Choroid plexus epithelial cell (primary cell): ENCODE measurements around the gene FOXO6.

ENCODE experiments used
- DNase-seq: peaks from one replicate; pipeline ENCODE4 v3.0.0-alpha.2; 2010; ENCODE audit warnings: low read depth
- H3K4me3 ChIP-seq: 2 replicates; pipeline ENCODE4 v1.5.1; 2011; ENCODE audit warnings: low read depth, mild to moderate bottlenecking, control low read depth, low read length, moderate library complexity
- CTCF ChIP-seq: conservative IDR thresholded peaks from 2 replicates; pipeline ENCODE4 v1.5.1; 2011; ENCODE audit warnings: low read depth, mild to moderate bottlenecking, control low read depth, inconsistent platforms, low read length, moderate library complexity

FOXO6 gene

GRCh38 chr1:41353744-41354143 lies 7.5 kb upstream of the FOXO6 start:
- TF ChIP-seq CTCF = no peak
- peak; percentile 69 for DNase-seq
- no peak overlapping the region for H3K4me3 ChIP-seq

GRCh38 chr1:41354956-41355355 lies 6.3 kb upstream of the FOXO6 start:
- TF ChIP-seq CTCF = no peak
- H3K4me3 ChIP-seq = no peak overlapping the region
- no peak for DNase-seq

DNA sequence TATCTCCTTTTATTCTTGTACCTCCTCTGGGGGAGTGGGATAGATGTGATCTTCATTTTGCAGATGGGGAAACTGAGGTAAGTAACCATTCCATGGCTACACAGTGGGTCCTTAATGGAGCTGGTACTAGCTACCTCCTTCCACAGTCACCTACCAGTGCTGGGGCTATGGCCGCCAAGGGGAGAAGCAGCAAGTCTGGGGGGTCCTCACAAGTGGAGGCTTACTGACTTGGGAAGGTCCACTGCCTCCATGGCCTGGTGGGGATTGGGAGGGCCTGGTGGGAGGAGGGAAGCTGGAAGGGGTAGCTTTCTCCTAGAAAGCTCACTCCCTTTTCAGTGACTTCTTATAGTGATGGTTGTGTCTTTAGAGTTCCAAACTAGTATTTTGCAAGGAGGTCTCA lies 5.9 kb upstream of the FOXO6 start:
- no peak for DNase-seq
- TF ChIP-seq CTCF = no peak
- H3K4me3 ChIP-seq = no peak overlapping the region

GRCh38 chr1:41355761-41356160 lies 5.5 kb upstream of the FOXO6 start:
- TF ChIP-seq CTCF = no peak

GRCh38 chr1:41356752-41357151 lies 4.5 kb upstream of the FOXO6 start:
- DNase-seq = no peak
- TF ChIP-seq CTCF = no peak

More at GRCh38 chr1:41355761-41356160, 5.5 kb upstream of the FOXO6 start:
- no peak for DNase-seq
- H3K4me3 ChIP-seq = no peak overlapping the region

DNA sequence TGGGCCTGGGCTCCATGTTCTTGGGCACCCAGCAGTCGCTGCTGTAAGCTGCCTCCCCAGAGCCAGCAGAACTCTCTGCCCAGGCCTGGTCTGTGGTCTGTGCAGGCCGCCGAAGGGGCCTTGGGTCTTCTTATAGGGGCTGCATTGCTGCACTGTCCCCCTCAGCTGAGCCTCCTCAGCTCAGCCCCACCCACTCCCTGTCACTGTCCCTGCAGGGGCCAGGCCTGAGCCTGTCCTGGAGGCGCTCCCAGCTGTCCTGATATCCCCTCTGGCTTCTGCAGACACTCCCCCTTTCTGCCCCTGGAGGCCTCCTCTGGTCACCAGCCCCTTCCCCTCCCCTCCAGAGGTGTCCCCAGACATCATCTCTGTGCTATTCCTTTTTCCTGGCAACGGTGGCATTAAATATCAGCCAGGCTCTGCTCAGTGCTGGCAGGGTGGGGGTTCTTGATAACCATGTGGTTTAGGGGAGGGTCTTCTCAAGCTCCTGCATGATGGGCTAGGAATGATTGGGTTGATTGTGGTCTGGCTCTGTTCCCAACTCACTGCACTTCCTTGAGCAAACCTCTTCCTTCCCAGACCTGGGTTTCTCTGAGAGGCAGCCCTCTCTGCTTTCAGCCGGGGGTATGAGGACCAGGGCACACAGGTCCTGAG lies 3.7 kb upstream of the FOXO6 start:
- no peak for TF ChIP-seq CTCF
- DNase-seq = peak; percentile 42
- H3K4me3 ChIP-seq = no peak overlapping the region

More at GRCh38 chr1:41356752-41357151, 4.5 kb upstream of the FOXO6 start:
- no peak overlapping the region for H3K4me3 ChIP-seq
